HEK293 (cell line): ENCODE results near the gene EVX1.
A peak's percentile ranks its signal among the peaks of the same experiment; 100 is the strongest.

Source experiments
- CTCF ChIA-PET: fragments of 350-600 bp; formaldehyde crosslinking; extraction: SDS; loops from one replicate; lab custom pipeline; 2021; ENCODE audit warnings: antibody characterized with exemption; lab: Yijun Ruan, JAX
- POLR2A ChIA-PET: fragments of 300-600 bp; formaldehyde crosslinking; extraction: SDS; loops from one replicate; lab custom pipeline; 2020; ENCODE audit warnings: antibody characterized with exemption, inconsistent platforms; lab: Yijun Ruan, JAX
- H3K27ac ChIP-seq: fragments of 200-500 bp; sonication (Bioruptor generic); 2 replicates; pipeline ENCODE4 v1.5.1; 2014; ENCODE audit warnings: low read depth, low read length, control low read depth, inconsistent platforms; ENCODE audit errors: extremely low read depth
- H3K36me3 ChIP-seq, 2 experiments: fragments of 200-500 bp in 1 of 2; sonication (Bioruptor generic) in 1 of 2; 1 replicate in 1 of 2; 2 replicates in 1 of 2; pipeline ENCODE4 v1.5.1; 2014 to 2017; ENCODE audit warnings: inconsistent platforms in 2 of 2, low read length in 2 of 2; ENCODE audit not compliant: control insufficient read depth in 2 of 2, insufficient read depth in 1 of 2
- H3K4me1 ChIP-seq: fragments of 200-500 bp; sonication (Bioruptor generic); 2 replicates; pipeline ENCODE4 v1.5.1; 2014; ENCODE audit warnings: mild to moderate bottlenecking, low read length, inconsistent platforms; ENCODE audit not compliant: control insufficient read depth, insufficient read depth
- H3K4me3 ChIP-seq: 2 replicates; pipeline ENCODE4 v1.5.1; 2011; ENCODE audit warnings: low read depth, mild to moderate bottlenecking, control low read depth, low read length, moderate library complexity
- H3K9me3 ChIP-seq: fragments of 200-500 bp; sonication (Bioruptor generic); 2 replicates; pipeline ENCODE4 v1.5.1; 2014; ENCODE audit warnings: low read depth, low read length, inconsistent platforms; ENCODE audit not compliant: control insufficient read depth, insufficient read depth
- BCL11B ChIP-seq: fragments of 450-650 bp; formaldehyde crosslinking; IDR thresholded peaks from 2 replicates; pipeline ENCODE4 v1.5.1; 2016; ENCODE audit warnings: low read depth, missing biosample characterization, missing genetic modification characterization
- KLF16 ChIP-seq: fragments of 450-650 bp; formaldehyde crosslinking; IDR thresholded peaks from 2 replicates; pipeline ENCODE4 v1.5.1; 2017; ENCODE audit warnings: missing biosample characterization, missing genetic modification characterization
- MZF1 ChIP-seq: fragments of 450-650 bp; formaldehyde crosslinking; IDR thresholded peaks from 2 replicates; pipeline ENCODE4 v1.5.1; 2017; ENCODE audit warnings: missing biosample characterization, missing genetic modification characterization, borderline replicate concordance
- OSR2 ChIP-seq: fragments of 450-650 bp; formaldehyde crosslinking; IDR thresholded peaks from 2 replicates; pipeline ENCODE4 v1.5.1; 2016; ENCODE audit warnings: missing biosample characterization, missing genetic modification characterization
- SP7 ChIP-seq: fragments of 450-650 bp; formaldehyde crosslinking; IDR thresholded peaks from 2 replicates; pipeline ENCODE4 v1.5.1; 2016; ENCODE audit warnings: missing biosample characterization, missing genetic modification characterization
- ZBTB7A ChIP-seq: fragments of 450-650 bp; formaldehyde crosslinking; IDR thresholded peaks from 2 replicates; pipeline ENCODE4 v1.5.1; 2016; ENCODE audit warnings: low read depth, missing biosample characterization, missing genetic modification characterization
- ZEB2 ChIP-seq: fragments of 450-650 bp; formaldehyde crosslinking; IDR thresholded peaks from 2 replicates; pipeline ENCODE4 v1.5.1; 2016; ENCODE audit warnings: missing biosample characterization, missing genetic modification characterization
- ZFP3 ChIP-seq: fragments of 450-650 bp; formaldehyde crosslinking; IDR thresholded peaks from 2 replicates; pipeline ENCODE4 v1.5.1; 2016; ENCODE audit warnings: low read depth, missing biosample characterization, missing genetic modification characterization
- ZIC2 ChIP-seq: fragments of 450-650 bp; formaldehyde crosslinking; IDR thresholded peaks from 2 replicates; pipeline ENCODE4 v1.5.1; 2016; ENCODE audit warnings: missing biosample characterization, missing genetic modification characterization
- ZNF114 ChIP-seq: fragments of 450-650 bp; formaldehyde crosslinking; IDR thresholded peaks from 2 replicates; pipeline ENCODE4 v1.5.0; 2017; ENCODE audit warnings: missing biosample characterization, missing genetic modification characterization
- ZNF155 ChIP-seq: fragments of 450-650 bp; formaldehyde crosslinking; IDR thresholded peaks from 2 replicates; pipeline ENCODE4 v1.5.1; 2016; ENCODE audit warnings: missing biosample characterization, missing genetic modification characterization
- ZNF221 ChIP-seq: fragments of 450-650 bp; formaldehyde crosslinking; IDR thresholded peaks from 2 replicates; pipeline ENCODE4 v1.5.1; 2017; ENCODE audit warnings: missing biosample characterization, missing genetic modification characterization, borderline replicate concordance
- ZNF394 ChIP-seq: fragments of 450-650 bp; formaldehyde crosslinking; IDR thresholded peaks from 2 replicates; pipeline ENCODE4 v1.5.1; 2016; ENCODE audit warnings: missing biosample characterization, missing genetic modification characterization, mild to moderate bottlenecking, moderate library complexity, borderline replicate concordance
- ZNF426 ChIP-seq: fragments of 450-650 bp; formaldehyde crosslinking; IDR thresholded peaks from 2 replicates; pipeline ENCODE4 v1.5.1; 2017; ENCODE audit warnings: missing biosample characterization, missing genetic modification characterization, mild to moderate bottlenecking, inconsistent platforms, moderate library complexity
- ZNF514 ChIP-seq: fragments of 450-650 bp; formaldehyde crosslinking; IDR thresholded peaks from 2 replicates; pipeline ENCODE4 v1.5.1; 2016; ENCODE audit warnings: missing biosample characterization, missing genetic modification characterization
- ZNF544 ChIP-seq: fragments of 450-650 bp; formaldehyde crosslinking; IDR thresholded peaks from 2 replicates; pipeline ENCODE4 v1.5.0; 2017; ENCODE audit warnings: missing biosample characterization, missing genetic modification characterization
- ZNF560 ChIP-seq: fragments of 450-650 bp; formaldehyde crosslinking; IDR thresholded peaks from 2 replicates; pipeline ENCODE4 v1.5.1; 2017; ENCODE audit warnings: missing biosample characterization, missing genetic modification characterization, borderline replicate concordance
- ZNF561 ChIP-seq: fragments of 450-650 bp; IDR thresholded peaks from 2 replicates; pipeline ENCODE4 v1.5.1; 2018; ENCODE audit warnings: missing biosample characterization, missing genetic modification characterization, borderline replicate concordance
- ZNF610 ChIP-seq: fragments of 450-650 bp; formaldehyde crosslinking; IDR thresholded peaks from 2 replicates; pipeline ENCODE4 v1.5.1; 2016; ENCODE audit warnings: missing biosample characterization, missing genetic modification characterization, borderline replicate concordance
- ZNF621 ChIP-seq: fragments of 450-650 bp; formaldehyde crosslinking; IDR thresholded peaks from 2 replicates; pipeline ENCODE4 v1.5.1; 2017; ENCODE audit warnings: missing biosample characterization, missing genetic modification characterization
- ZNF670 ChIP-seq: fragments of 450-650 bp; formaldehyde crosslinking; IDR thresholded peaks from 2 replicates; pipeline ENCODE4 v1.5.1; 2016; ENCODE audit warnings: missing biosample characterization, missing genetic modification characterization, low read depth
- ZNF704 ChIP-seq: fragments of 450-650 bp; formaldehyde crosslinking; IDR thresholded peaks from 2 replicates; pipeline ENCODE4 v1.5.1; 2016; ENCODE audit warnings: missing biosample characterization, missing genetic modification characterization
- ZNF837 ChIP-seq: fragments of 450-650 bp; formaldehyde crosslinking; IDR thresholded peaks from 2 replicates; pipeline ENCODE4 v1.5.1; 2016; ENCODE audit warnings: missing biosample characterization, missing genetic modification characterization
- TF ChIP-seq, protein P1 (sequence below): fragments of 450-650 bp; formaldehyde crosslinking; IDR thresholded peaks from 2 replicates; pipeline ENCODE4 v1.5.1; 2016; ENCODE audit warnings: missing biosample characterization, missing genetic modification characterization, low read depth

EVX1 gene

GRCh38 chr7:27242154-27242553, 448 bp upstream of the EVX1 start:
- Histone ChIP-seq H3K4me1 (no peaks in the 10 kb centered on the region; the same call in 1 of the 2 replicates), H3K4me3 (peak overlapping the region; percentile 33; the same call in 1 of the 2 replicates), H3K36me3 (no peaks in the 10 kb centered on the region), H3K27ac (no peak overlapping the region), H3K9me3 (no peaks in the 10 kb centered on the region)
- CTCF ChIA-PET, result interaction anchor here (1.0 to 1.3 kb wide), 2 partner anchors 31 to 624 kb away, joined by 3 to 4 read pairs; no protein-coding TSS in a partner anchor
- TF ChIP-seq ZNF621 (tag by site-specific recombination) (no peak), ZNF114 (tag by site-specific recombination) (no peak), ZEB2 (no peak), ZNF155 (no peak), ZNF544 (no peak), ZNF610 (tag by site-specific recombination) (no peak), KLF16 (tag by site-specific recombination) (no peak), MZF1 (tag by site-specific recombination) (no peak), ZIC2 (tag by site-specific recombination) (no peak), ZNF394 (tag by site-specific recombination) (no peak), ZNF704 (tag by site-specific recombination) (no peak), ZBTB7A (tag by site-specific recombination) (no peak)
- POLR2A ChIA-PET, result interaction anchor here (1.0 kb wide), 1 partner anchor 57 kb away, joined by 3 read pairs; the partner anchor contains the start of gene HOXA11

GRCh38 chr7:27243340-27244163, 950 bp downstream of the EVX1 start:
- Histone ChIP-seq H3K4me1 (no peaks in the 10 kb centered on the region; the same call in 1 of the 2 replicates), H3K27ac (no peak overlapping the region), H3K4me3 (no peak overlapping the region; the same call in 1 of the 2 replicates), H3K9me3 (no peaks in the 10 kb centered on the region), H3K36me3 (no peaks in the 10 kb centered on the region)
- ChIA-PET CTCF (interaction anchor here (1.3 kb wide), 1 partner anchor 33 kb away, joined by 4 read pairs; no protein-coding TSS in a partner anchor), POLR2A (no interaction called here)
- TF ChIP-seq ZNF426 (tag by site-specific recombination) (no peak), ZNF561 (tag by site-specific recombination) (no peak), BCL11B (no peak), ZNF837 (no peak), ZNF560 (tag by site-specific recombination) (no peak), ZNF221 (no peak), OSR2 (no peak)

- CTCF ChIA-PET, result no interaction called here
- POLR2A ChIA-PET, result no interaction called here
- no peaks in the 10 kb centered on the region for H3K36me3 ChIP-seq
Observed at GRCh38 chr7:27244488-27245123, 2.0 kb downstream of the EVX1 start.

More at GRCh38 chr7:27244488-27245123, 2.0 kb downstream of the EVX1 start:
- H3K4me1 ChIP-seq, result no peaks in the 10 kb centered on the region; the same call in 1 of the 2 replicates
- H3K27ac ChIP-seq, result no peak overlapping the region
- H3K9me3 ChIP-seq, result no peaks in the 10 kb centered on the region
- no peak for TF ChIP-seq ZNF670 (tag by site-specific recombination)
- no peak for TF ChIP-seq ZNF514 (tag by site-specific recombination)
- no peak for TF ChIP-seq SP7 (tag by site-specific recombination)
- TF ChIP-seq ZFP3 (tag by site-specific recombination), result no peak
- TF ChIP-seq, protein P1, sequence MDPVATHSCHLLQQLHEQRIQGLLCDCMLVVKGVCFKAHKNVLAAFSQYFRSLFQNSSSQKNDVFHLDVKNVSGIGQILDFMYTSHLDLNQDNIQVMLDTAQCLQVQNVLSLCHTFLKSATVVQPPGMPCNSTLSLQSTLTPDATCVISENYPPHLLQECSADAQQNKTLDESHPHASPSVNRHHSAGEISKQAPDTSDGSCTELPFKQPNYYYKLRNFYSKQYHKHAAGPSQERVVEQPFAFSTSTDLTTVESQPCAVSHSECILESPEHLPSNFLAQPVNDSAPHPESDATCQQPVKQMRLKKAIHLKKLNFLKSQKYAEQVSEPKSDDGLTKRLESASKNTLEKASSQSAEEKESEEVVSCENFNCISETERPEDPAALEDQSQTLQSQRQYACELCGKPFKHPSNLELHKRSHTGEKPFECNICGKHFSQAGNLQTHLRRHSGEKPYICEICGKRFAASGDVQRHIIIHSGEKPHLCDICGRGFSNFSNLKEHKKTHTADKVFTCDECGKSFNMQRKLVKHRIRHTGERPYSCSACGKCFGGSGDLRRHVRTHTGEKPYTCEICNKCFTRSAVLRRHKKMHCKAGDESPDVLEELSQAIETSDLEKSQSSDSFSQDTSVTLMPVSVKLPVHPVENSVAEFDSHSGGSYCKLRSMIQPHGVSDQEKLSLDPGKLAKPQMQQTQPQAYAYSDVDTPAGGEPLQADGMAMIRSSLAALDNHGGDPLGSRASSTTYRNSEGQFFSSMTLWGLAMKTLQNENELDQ, result no peak
- no peak overlapping the region for H3K4me3 ChIP-seq
